ENCODE measurements around the gene ITLN2. TPM values are rescaled to one million over a fixed set of nuclear protein-coding genes. Genes with fewer than 3 reads are reported as not detected.
"Not testable (repeated sequence)": the region's sequence is repeated elsewhere in the genome, so short reads cannot be mapped to it uniquely, and the experiment has no call there.

ITLN2 gene
- total RNA-seq, 1 experiment from 2014 or later = not detected

- Mint-ChIP-seq H3K27ac (ENCODE audit: low read depth, unreplicated experiment) (no peak overlapping the region), H3K4me1 (ENCODE audit: insufficient read depth, unreplicated experiment) (peaks cover 15% of the 10 kb centered on the region), H3K4me3 (ENCODE audit: unreplicated experiment) (no peak overlapping the region), H3K9me3 (ENCODE audit: unreplicated experiment) (peaks cover 7% of the 10 kb centered on the region), H3K36me3 (ENCODE audit: insufficient read depth, unreplicated experiment) (no peaks in the 10 kb centered on the region), H3K27me3 (ENCODE audit: insufficient read depth, unreplicated experiment) (peaks cover 6% of the 10 kb centered on the region)
- BruUV-seq (replicated peaks) = no TSS peak
- intact Hi-C loops (cut with micrococcal nuclease) = no loop called here
- TF ChIP-seq CTCF (IDR thresholded peaks at IDR 0.05; ENCODE audit: unreplicated experiment) = no peak
- POLR2A ChIA-PET = interaction anchor here (0.6 to 1.0 kb wide), 4 partner anchors 111 to 474 kb away, joined by 3 read pairs; partner anchors contain the start of gene DEDD
- CTCF ChIA-PET = interaction anchor here (0.6 to 1.1 kb wide), 5 partner anchors 26 to 195 kb away, joined by 3 to 5 read pairs (median 3); no protein-coding TSS in a partner anchor
- peak; percentile 47 for DNase-seq (ENCODE audit: unreplicated experiment)
Measured at GRCh38 chr1:160925652-160926244, 28.9 kb downstream of the ITLN2 start.

- ChIA-PET CTCF (interaction anchor here (0.6 to 1.1 kb wide), 4 partner anchors 27 to 194 kb away, joined by 3 to 6 read pairs (median 4); no protein-coding TSS in a partner anchor), POLR2A (interaction anchor here (0.7 to 1.0 kb wide), 2 partner anchors 208 to 474 kb away, joined by 3 read pairs; partner anchors contain the start of gene DEDD)
- TF ChIP-seq CTCF (IDR thresholded peaks at IDR 0.05; ENCODE audit: unreplicated experiment) = no peak
- no peak overlapping the region for H3K4me3 Mint-ChIP-seq (ENCODE audit: unreplicated experiment)
- intact Hi-C loops (cut with micrococcal nuclease) = no loop called here
- no peaks in the 10 kb centered on the region for H3K36me3 Mint-ChIP-seq (ENCODE audit: insufficient read depth, unreplicated experiment)
- no peak overlapping the region for H3K27ac Mint-ChIP-seq (ENCODE audit: low read depth, unreplicated experiment)
- BruUV-seq (replicated peaks) = no TSS peak
- H3K4me1 Mint-ChIP-seq (ENCODE audit: insufficient read depth, unreplicated experiment) = peaks cover 15% of the 10 kb centered on the region
- H3K27me3 Mint-ChIP-seq (ENCODE audit: insufficient read depth, unreplicated experiment) = peaks cover 10% of the 10 kb centered on the region
- peaks cover 7% of the 10 kb centered on the region for H3K9me3 Mint-ChIP-seq (ENCODE audit: unreplicated experiment)
- no peak for DNase-seq (ENCODE audit: unreplicated experiment)
Measured at GRCh38 chr1:160924791-160925651, 29.6 kb downstream of the ITLN2 start.

- POLR2A ChIA-PET = interaction anchor here (0.9 kb wide), 2 partner anchors 35 to 62 kb away, joined by 3 to 4 read pairs; no protein-coding TSS in a partner anchor
- Mint-ChIP-seq H3K9me3 (ENCODE audit: unreplicated experiment) (no peaks in the 10 kb centered on the region), H3K27me3 (ENCODE audit: insufficient read depth, unreplicated experiment) (peaks cover 35% of the 10 kb centered on the region), H3K4me1 (ENCODE audit: insufficient read depth, unreplicated experiment) (no peaks in the 10 kb centered on the region), H3K4me3 (ENCODE audit: unreplicated experiment) (no peak overlapping the region), H3K36me3 (ENCODE audit: insufficient read depth, unreplicated experiment) (no peaks in the 10 kb centered on the region), H3K27ac (ENCODE audit: low read depth, unreplicated experiment) (no peak overlapping the region)
- BruUV-seq (replicated peaks) = no TSS peak
- CTCF ChIA-PET = interaction anchor here (0.8 kb wide), 1 partner anchor 35 kb away, joined by 3 read pairs; no protein-coding TSS in a partner anchor
- no peak for DNase-seq (ENCODE audit: unreplicated experiment)
- no peak for TF ChIP-seq CTCF (IDR thresholded peaks at IDR 0.05; ENCODE audit: unreplicated experiment)
- intact Hi-C loops (cut with micrococcal nuclease) = no loop called here
Measured at GRCh38 chr1:160916666-160917065, 37.9 kb downstream of the ITLN2 start.

- H3K9me3 Mint-ChIP-seq (ENCODE audit: unreplicated experiment); H3K36me3 Mint-ChIP-seq (ENCODE audit: insufficient read depth, unreplicated experiment); H3K27ac Mint-ChIP-seq (ENCODE audit: low read depth, unreplicated experiment); DNase-seq (ENCODE audit: unreplicated experiment); H3K4me3 Mint-ChIP-seq (ENCODE audit: unreplicated experiment); BruUV-seq (replicated peaks); H3K4me1 Mint-ChIP-seq (ENCODE audit: insufficient read depth, unreplicated experiment); H3K27me3 Mint-ChIP-seq (ENCODE audit: insufficient read depth, unreplicated experiment); intact Hi-C loops (cut with micrococcal nuclease); CTCF ChIA-PET: not testable (repeated sequence)
- POLR2A ChIA-PET = interaction anchor here (1.0 kb wide), 1 partner anchor 60 kb away, joined by 3 read pairs; no protein-coding TSS in a partner anchor
Measured at GRCh38 chr1:160913229-160913628, 41.4 kb downstream of the ITLN2 start.

Measured in MCF 10A (cell line).